ENCODE data around the gene CRYBA4. TPM values are rescaled to one million over a fixed set of nuclear protein-coding genes. Genes with fewer than 3 reads are reported as not detected.

Gene CRYBA4
- total RNA-seq, 4 donors from 2014 or later, result not detected

DNA sequence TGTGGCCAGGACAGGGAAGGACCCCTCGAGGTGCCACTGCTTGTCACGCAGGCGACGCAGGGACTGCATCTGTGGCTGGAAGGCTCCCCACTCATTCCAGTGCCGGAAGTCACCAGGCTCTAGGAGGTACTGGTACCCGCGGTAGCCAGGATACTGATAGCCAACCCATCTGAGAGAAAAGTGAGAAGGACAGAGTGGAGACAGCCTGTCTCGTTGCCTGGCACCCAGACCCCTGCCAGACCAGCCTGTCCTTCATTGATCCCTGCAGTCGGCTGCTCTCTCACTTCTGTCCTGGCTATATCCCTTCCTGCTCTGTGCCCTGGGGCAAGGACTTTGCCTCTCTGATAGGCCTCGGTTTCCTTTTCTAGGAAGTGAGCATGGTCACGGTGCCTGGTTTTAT, 22.3 kb upstream of the CRYBA4 start:
- H3K9me3 ChIP-seq, result no peaks in the 10 kb centered on the region
- no peak overlapping the region for H3K4me3 ChIP-seq
- H3K27ac ChIP-seq, result no peak overlapping the region
- no peak for DNase-seq
- no peaks in the 10 kb centered on the region for H3K4me1 ChIP-seq
- TF ChIP-seq, protein P1, sequence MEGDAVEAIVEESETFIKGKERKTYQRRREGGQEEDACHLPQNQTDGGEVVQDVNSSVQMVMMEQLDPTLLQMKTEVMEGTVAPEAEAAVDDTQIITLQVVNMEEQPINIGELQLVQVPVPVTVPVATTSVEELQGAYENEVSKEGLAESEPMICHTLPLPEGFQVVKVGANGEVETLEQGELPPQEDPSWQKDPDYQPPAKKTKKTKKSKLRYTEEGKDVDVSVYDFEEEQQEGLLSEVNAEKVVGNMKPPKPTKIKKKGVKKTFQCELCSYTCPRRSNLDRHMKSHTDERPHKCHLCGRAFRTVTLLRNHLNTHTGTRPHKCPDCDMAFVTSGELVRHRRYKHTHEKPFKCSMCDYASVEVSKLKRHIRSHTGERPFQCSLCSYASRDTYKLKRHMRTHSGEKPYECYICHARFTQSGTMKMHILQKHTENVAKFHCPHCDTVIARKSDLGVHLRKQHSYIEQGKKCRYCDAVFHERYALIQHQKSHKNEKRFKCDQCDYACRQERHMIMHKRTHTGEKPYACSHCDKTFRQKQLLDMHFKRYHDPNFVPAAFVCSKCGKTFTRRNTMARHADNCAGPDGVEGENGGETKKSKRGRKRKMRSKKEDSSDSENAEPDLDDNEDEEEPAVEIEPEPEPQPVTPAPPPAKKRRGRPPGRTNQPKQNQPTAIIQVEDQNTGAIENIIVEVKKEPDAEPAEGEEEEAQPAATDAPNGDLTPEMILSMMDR (IDR thresholded peaks at IDR 0.05), result no peak
- no peak for TF ChIP-seq POLR2A (IDR thresholded peaks at IDR 0.05)
- H3K36me3 ChIP-seq, result no peaks in the 10 kb centered on the region
- no peaks in the 10 kb centered on the region for H3K27me3 ChIP-seq

DNA sequence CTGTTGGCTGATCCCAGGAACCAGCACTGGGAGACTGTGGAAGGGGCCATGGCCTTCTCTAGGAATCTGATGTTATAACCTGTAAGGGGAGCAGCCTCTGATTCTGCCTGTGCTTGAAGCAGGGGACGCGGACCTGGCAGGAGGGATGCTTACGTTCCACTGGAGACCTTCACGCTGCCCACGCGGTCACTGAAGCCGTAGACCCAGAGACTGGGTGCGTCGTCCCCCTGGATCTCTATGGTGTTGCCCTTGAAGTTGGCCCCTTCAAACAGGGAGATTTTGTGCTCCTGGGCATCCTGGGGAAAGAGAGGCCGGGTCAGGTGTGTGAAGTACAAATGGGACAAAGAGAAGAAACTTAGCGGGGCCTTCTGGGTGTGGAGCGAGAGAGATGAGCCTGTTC, 20.0 kb upstream of the CRYBA4 start:
- no peaks in the 10 kb centered on the region for H3K9me3 ChIP-seq
- no peaks in the 10 kb centered on the region for H3K27me3 ChIP-seq
- no peak overlapping the region for H3K27ac ChIP-seq
- TF ChIP-seq, protein P1 (IDR thresholded peaks at IDR 0.05), result no peak
- TF ChIP-seq POLR2A (IDR thresholded peaks at IDR 0.05), result no peak
- H3K4me3 ChIP-seq, result no peak overlapping the region
- DNase-seq, result no peak
- no peaks in the 10 kb centered on the region for H3K36me3 ChIP-seq
- H3K4me1 ChIP-seq, result no peaks in the 10 kb centered on the region

DNA sequence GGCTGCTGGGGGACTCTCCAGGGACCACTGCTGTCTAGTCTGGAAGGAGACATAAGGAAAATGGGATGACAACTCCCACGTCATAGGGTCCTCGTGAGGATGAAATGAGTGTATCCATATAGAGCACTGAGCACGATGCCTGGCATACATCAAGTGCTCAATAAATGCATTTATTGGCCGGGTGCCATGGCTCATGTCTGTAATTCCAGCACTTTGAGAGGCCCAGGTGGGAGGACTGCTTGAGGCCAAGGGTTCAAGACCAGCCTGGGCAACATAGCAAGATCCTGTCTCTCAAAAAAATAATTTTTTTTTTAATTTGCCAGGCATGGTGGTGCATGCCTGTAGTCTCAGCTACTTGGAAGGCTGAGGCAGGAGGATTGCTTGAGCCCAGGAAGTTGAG, 19.6 kb upstream of the CRYBA4 start:
- Histone ChIP-seq H3K27ac (no peak overlapping the region), H3K4me1 (no peaks in the 10 kb centered on the region), H3K36me3 (no peaks in the 10 kb centered on the region), H3K4me3 (no peak overlapping the region), H3K9me3 (no peaks in the 10 kb centered on the region), H3K27me3 (no peaks in the 10 kb centered on the region)
- TF ChIP-seq, protein P1 (IDR thresholded peaks at IDR 0.05), result no peak
- TF ChIP-seq POLR2A (IDR thresholded peaks at IDR 0.05), result no peak
- DNase-seq, result no peak

DNA sequence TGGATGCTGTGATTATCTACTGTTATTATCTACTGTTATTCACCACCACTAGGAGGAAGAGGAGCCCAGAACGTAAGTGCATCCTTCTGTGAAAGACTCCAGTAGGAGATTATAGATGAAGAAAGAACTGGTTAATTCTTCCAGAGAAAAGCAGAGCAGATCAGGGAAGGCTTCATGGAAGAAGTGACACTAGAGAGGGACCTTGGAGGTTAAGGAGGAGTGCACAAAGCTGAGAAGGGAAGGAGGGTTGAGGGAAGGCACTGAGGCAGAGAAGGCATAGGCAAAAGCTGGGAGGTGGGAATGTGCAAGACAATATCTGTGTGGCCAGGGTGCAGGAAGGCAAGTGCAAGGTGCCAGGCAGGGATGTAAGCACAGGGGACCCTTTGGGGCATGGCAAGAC, 17.4 kb upstream of the CRYBA4 start:
- no peaks in the 10 kb centered on the region for H3K36me3 ChIP-seq
- DNase-seq, result no peak
- H3K27me3 ChIP-seq, result no peaks in the 10 kb centered on the region
- no peak overlapping the region for H3K27ac ChIP-seq
- TF ChIP-seq, protein P1 (IDR thresholded peaks at IDR 0.05), result no peak
- no peak for TF ChIP-seq POLR2A (IDR thresholded peaks at IDR 0.05)
- no peaks in the 10 kb centered on the region for H3K4me1 ChIP-seq
- no peak overlapping the region for H3K4me3 ChIP-seq
- no peaks in the 10 kb centered on the region for H3K9me3 ChIP-seq

DNA sequence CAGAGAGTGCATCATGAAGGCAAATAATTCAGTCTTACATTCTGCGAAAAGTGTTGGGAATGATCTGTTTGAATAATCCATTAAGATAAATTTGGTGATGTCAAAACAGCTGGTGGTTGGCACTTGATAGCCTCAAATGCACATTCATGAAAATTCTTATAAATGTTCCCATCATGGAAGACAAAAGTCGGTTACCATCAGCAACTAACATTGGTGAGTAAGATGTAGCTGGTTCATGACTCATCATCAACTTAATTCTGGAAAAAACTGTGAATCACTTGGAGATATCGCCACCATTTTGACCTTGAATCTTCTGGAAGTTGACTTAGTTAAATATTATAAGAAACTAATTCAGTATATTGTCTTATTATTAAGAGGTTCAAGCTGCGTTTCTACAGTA, 15.2 kb upstream of the CRYBA4 start:
- H3K27me3 ChIP-seq, result no peaks in the 10 kb centered on the region

More for the DNA sequence above, 15.2 kb upstream of the CRYBA4 start:
- TF ChIP-seq, protein P1 (IDR thresholded peaks at IDR 0.05), result no peak
- no peak for TF ChIP-seq POLR2A (IDR thresholded peaks at IDR 0.05)
- no peaks in the 10 kb centered on the region for H3K9me3 ChIP-seq
- peaks cover 0 to 13% (median 2%) of the 10 kb centered on the region in 4 donors for H3K4me1 ChIP-seq
- no peak for DNase-seq
- no peak overlapping the region for H3K27ac ChIP-seq
- H3K4me3 ChIP-seq, result no peak overlapping the region
- H3K36me3 ChIP-seq, result no peaks in the 10 kb centered on the region

All from Peyer's patch (tissue), 4 donors.